ENCODE data around the gene HLCS.

HLCS gene

GRCh38 chr21:36747815-36748383 lies 218.6 kb downstream of the HLCS start:
- Histone ChIP-seq H3K9me3 (ENCODE audit: insufficient read depth, low read length) (no peaks in the 10 kb centered on the region), H3K36me3 (ENCODE audit: insufficient read depth, insufficient read length, low read length) (no peaks in the 10 kb centered on the region), H3K4me1 (ENCODE audit: insufficient read depth, insufficient read length) (peaks cover 10% of the 10 kb centered on the region), H3K9ac (ENCODE audit: insufficient read length, low read depth) (peak overlapping the region; percentile 84), H3K4me3 (ENCODE audit: insufficient read length, low read depth) (peak overlapping the region; percentile 58), H3K27me3 (ENCODE audit: insufficient read depth, insufficient read length) (peaks cover 53% of the 10 kb centered on the region)
- TF ChIP-seq ZNF274 (IDR thresholded peaks at IDR 0.05; ENCODE audit: low read depth, low read length) (no peak), SUZ12 (IDR thresholded peaks at IDR 0.05; ENCODE audit: extremely low read depth, insufficient read depth, insufficient read length) (no peak), YY1 (IDR thresholded peaks at IDR 0.05; ENCODE audit: insufficient read depth, insufficient read length) (no peak)
- peak; percentile 70 for DNase-seq (ENCODE audit: low read depth, low spot score)

DNA sequence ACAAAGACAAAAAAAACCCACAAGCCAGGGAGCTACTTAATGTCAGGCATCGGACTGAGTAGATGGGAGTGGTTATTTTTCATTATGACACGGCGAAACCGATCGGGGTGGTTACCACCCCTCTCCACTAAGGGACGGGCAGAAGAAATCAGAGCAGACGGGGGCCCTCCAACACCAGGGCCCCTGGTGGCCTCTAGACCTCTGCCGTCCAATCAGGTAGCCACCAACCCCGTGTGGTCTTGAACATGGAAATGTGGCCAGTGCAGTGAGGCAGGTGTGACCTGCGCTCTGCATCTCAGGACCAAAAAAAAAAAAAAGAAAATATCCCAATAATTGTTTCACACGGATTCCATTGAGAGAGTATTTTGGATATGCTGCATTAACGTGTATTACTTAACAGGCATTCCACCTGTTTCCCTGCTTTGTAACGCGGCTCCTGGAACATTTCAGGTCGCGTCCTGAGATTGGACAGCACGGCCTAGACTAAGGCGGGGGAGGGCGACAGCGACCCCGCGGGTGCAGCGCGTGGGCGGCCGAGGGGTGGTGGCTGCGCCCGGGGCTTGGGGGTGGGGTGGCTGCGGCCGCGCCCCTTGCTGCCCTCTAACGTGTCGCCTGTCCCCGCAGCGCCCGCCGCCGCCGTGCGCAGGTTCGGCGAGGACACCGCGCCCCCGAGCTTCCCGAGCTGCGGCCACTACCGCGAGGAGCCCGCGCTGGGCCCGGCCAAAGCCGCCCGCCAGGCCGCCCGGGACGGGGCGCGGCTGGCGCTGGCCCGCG lies 219.2 kb downstream of the HLCS start:
- DNase-seq (ENCODE audit: low read depth, low spot score), result no peak

GRCh38 chr21:36745459-36745858 lies 221.0 kb downstream of the HLCS start:
- Histone ChIP-seq H3K9ac (ENCODE audit: insufficient read length, low read depth) (no peak overlapping the region), H3K4me3 (ENCODE audit: insufficient read length, low read depth) (no peak overlapping the region), H3K36me3 (ENCODE audit: insufficient read depth, insufficient read length, low read length) (no peaks in the 10 kb centered on the region), H3K9me3 (ENCODE audit: insufficient read depth, low read length) (no peaks in the 10 kb centered on the region), H3K27me3 (ENCODE audit: insufficient read depth, insufficient read length) (peaks cover 54% of the 10 kb centered on the region), H3K4me1 (ENCODE audit: insufficient read depth, insufficient read length) (peaks cover 2% of the 10 kb centered on the region)
- TF ChIP-seq YY1 (IDR thresholded peaks at IDR 0.05; ENCODE audit: insufficient read depth, insufficient read length) (no peak), ZNF274 (IDR thresholded peaks at IDR 0.05; ENCODE audit: low read depth, low read length) (no peak), SUZ12 (IDR thresholded peaks at IDR 0.05; ENCODE audit: extremely low read depth, insufficient read depth, insufficient read length) (no peak)
- no peak for DNase-seq (ENCODE audit: low read depth, low spot score)

More for the DNA sequence above, 219.2 kb downstream of the HLCS start:
- Histone ChIP-seq H3K27me3 (ENCODE audit: insufficient read depth, insufficient read length) (peaks cover 54% of the 10 kb centered on the region), H3K36me3 (ENCODE audit: insufficient read depth, insufficient read length, low read length) (no peaks in the 10 kb centered on the region), H3K9me3 (ENCODE audit: insufficient read depth, low read length) (no peaks in the 10 kb centered on the region), H3K9ac (ENCODE audit: insufficient read length, low read depth) (peak overlapping the region; percentile 47), H3K4me3 (ENCODE audit: insufficient read length, low read depth) (peak overlapping the region; percentile 27), H3K4me1 (ENCODE audit: insufficient read depth, insufficient read length) (peaks cover 10% of the 10 kb centered on the region)
- no peak for TF ChIP-seq ZNF274 (IDR thresholded peaks at IDR 0.05; ENCODE audit: low read depth, low read length)
- TF ChIP-seq YY1 (IDR thresholded peaks at IDR 0.05; ENCODE audit: insufficient read depth, insufficient read length), result no peak
- no peak for TF ChIP-seq SUZ12 (IDR thresholded peaks at IDR 0.05; ENCODE audit: extremely low read depth, insufficient read depth, insufficient read length)

GRCh38 chr21:36744560-36745231 lies 221.8 kb downstream of the HLCS start:
- DNase-seq (ENCODE audit: low read depth, low spot score), result no peak
- H3K4me3 ChIP-seq (ENCODE audit: insufficient read length, low read depth), result no peak overlapping the region
- H3K36me3 ChIP-seq (ENCODE audit: insufficient read depth, insufficient read length, low read length), result no peaks in the 10 kb centered on the region
- peaks cover 54% of the 10 kb centered on the region for H3K27me3 ChIP-seq (ENCODE audit: insufficient read depth, insufficient read length)
- H3K4me1 ChIP-seq (ENCODE audit: insufficient read depth, insufficient read length), result peaks cover 2% of the 10 kb centered on the region
- TF ChIP-seq ZNF274 (IDR thresholded peaks at IDR 0.05; ENCODE audit: low read depth, low read length), result no peak
- H3K9ac ChIP-seq (ENCODE audit: insufficient read length, low read depth), result no peak overlapping the region
- H3K9me3 ChIP-seq (ENCODE audit: insufficient read depth, low read length), result no peaks in the 10 kb centered on the region

DNA sequence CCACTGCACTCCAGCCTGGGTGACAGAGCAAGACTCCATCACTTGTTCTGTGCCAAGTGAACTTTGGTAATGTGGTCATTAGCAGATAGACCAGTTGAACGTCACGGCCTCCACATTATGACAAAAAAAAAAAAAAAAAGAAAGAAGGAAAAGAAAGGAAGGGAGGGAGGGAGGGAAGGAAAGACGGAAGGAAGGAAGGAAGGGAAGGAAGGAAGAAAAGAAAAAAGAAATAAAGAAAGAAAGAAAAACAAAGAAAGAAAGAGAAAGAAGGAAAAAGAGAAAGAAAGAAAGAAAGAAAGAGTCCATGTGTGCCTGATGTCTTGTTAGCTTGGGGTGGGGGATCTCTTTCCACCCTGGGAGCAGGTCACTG lies 222.3 kb downstream of the HLCS start:
- no peak for DNase-seq (ENCODE audit: low read depth, low spot score)
- H3K36me3 ChIP-seq (ENCODE audit: insufficient read depth, insufficient read length, low read length), result no peaks in the 10 kb centered on the region
- H3K4me1 ChIP-seq (ENCODE audit: insufficient read depth, insufficient read length), result no peaks in the 10 kb centered on the region
- no peak overlapping the region for H3K9ac ChIP-seq (ENCODE audit: insufficient read length, low read depth)
- H3K27me3 ChIP-seq (ENCODE audit: insufficient read depth, insufficient read length), result peaks cover 51% of the 10 kb centered on the region
- TF ChIP-seq SUZ12 (IDR thresholded peaks at IDR 0.05; ENCODE audit: extremely low read depth, insufficient read depth, insufficient read length) (no peak), ZNF274 (IDR thresholded peaks at IDR 0.05; ENCODE audit: low read depth, low read length) (no peak), YY1 (IDR thresholded peaks at IDR 0.05; ENCODE audit: insufficient read depth, insufficient read length) (no peak)
- H3K4me3 ChIP-seq (ENCODE audit: insufficient read length, low read depth), result no peak overlapping the region
- no peaks in the 10 kb centered on the region for H3K9me3 ChIP-seq (ENCODE audit: insufficient read depth, low read length)

- peaks cover 44% of the 10 kb centered on the region for H3K27me3 ChIP-seq (ENCODE audit: insufficient read depth, insufficient read length)
Measured at GRCh38 chr21:36743446-36743845, 223.0 kb downstream of the HLCS start.

DNA sequence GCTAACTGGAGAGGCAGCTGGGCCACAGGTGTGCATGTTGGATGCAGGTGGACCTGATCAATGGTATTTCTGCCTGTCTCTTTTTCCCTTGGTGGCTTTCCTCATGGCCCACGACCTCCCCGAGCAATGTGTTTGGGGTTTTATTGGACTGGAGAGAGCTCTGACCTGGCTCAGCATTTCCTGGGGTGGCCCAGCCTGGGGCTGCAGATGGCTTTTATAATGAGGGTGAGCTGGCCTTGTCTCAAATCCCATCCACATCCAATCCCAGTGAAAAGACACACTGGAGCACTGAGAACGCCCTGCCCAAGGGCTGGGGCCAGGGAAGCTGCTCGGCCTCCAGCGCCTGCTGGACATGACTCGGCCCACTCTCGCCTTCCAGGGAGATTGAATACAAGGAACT lies 223.5 kb downstream of the HLCS start:
- peaks cover 4% of the 10 kb centered on the region for H3K4me1 ChIP-seq (ENCODE audit: insufficient read depth, insufficient read length)
- no peak for DNase-seq (ENCODE audit: low read depth, low spot score)
- H3K9me3 ChIP-seq (ENCODE audit: insufficient read depth, low read length), result no peaks in the 10 kb centered on the region
- no peaks in the 10 kb centered on the region for H3K36me3 ChIP-seq (ENCODE audit: insufficient read depth, insufficient read length, low read length)
- H3K4me3 ChIP-seq (ENCODE audit: insufficient read length, low read depth), result no peak overlapping the region
- H3K9ac ChIP-seq (ENCODE audit: insufficient read length, low read depth), result no peak overlapping the region
- H3K27me3 ChIP-seq (ENCODE audit: insufficient read depth, insufficient read length), result peaks cover 39% of the 10 kb centered on the region
- TF ChIP-seq YY1 (IDR thresholded peaks at IDR 0.05; ENCODE audit: insufficient read depth, insufficient read length), result no peak

More at GRCh38 chr21:36743446-36743845, 223.0 kb downstream of the HLCS start:
- H3K9ac ChIP-seq (ENCODE audit: insufficient read length, low read depth), result no peak overlapping the region
- no peak overlapping the region for H3K4me3 ChIP-seq (ENCODE audit: insufficient read length, low read depth)
- no peak for DNase-seq (ENCODE audit: low read depth, low spot score)
- no peaks in the 10 kb centered on the region for H3K36me3 ChIP-seq (ENCODE audit: insufficient read depth, insufficient read length, low read length)
- peaks cover 4% of the 10 kb centered on the region for H3K4me1 ChIP-seq (ENCODE audit: insufficient read depth, insufficient read length)
- TF ChIP-seq YY1 (IDR thresholded peaks at IDR 0.05; ENCODE audit: insufficient read depth, insufficient read length) (no peak), SUZ12 (IDR thresholded peaks at IDR 0.05; ENCODE audit: extremely low read depth, insufficient read depth, insufficient read length) (no peak), ZNF274 (IDR thresholded peaks at IDR 0.05; ENCODE audit: low read depth, low read length) (no peak)
- no peaks in the 10 kb centered on the region for H3K9me3 ChIP-seq (ENCODE audit: insufficient read depth, low read length)

Data from NT2/D1 (cell line).